Activated CD8-positive, alpha-beta T cell treated with anti-CD3 and anti-CD28 coated beads, Interleukin-2, amount 10 ng/mL, durations not matched to agents 7 days and 5 days (primary cell): Measurements from ENCODE around the gene PPP2R2C. TPM values are rescaled to one million over a fixed set of nuclear protein-coding genes. Genes with fewer than 3 reads are reported as not detected.

Experiments used
- ATAC-seq: fragments of 150-1000 bp; cut with Tn5 transposase; one replicate; pipeline ENCODE4 v1.10.0; 2021; ENCODE audit warnings: moderate library complexity
- CTCF ChIA-PET: fragments of 350-600 bp; sonication (Branson Sonifier 250); formaldehyde crosslinking; loops from one replicate; lab custom pipeline; 2021; ENCODE audit warnings: antibody characterized with exemption; lab: Charles Lee
- POLR2A ChIA-PET: fragments of 350-600 bp; sonication (Branson Sonifier 250); formaldehyde crosslinking; loops from one replicate; lab custom pipeline; 2021; ENCODE audit warnings: antibody characterized with exemption; lab: Charles Lee
- DNase-seq: peaks from one replicate; pipeline ENCODE4 v3.0.0-alpha.2; 2020
- H3K27ac Mint-ChIP-seq: one replicate; pipeline ENCODE4 v1.8.0; 2021; ENCODE audit warnings: mild to moderate bottlenecking, mixed read lengths
- H3K27me3 Mint-ChIP-seq: one replicate; pipeline ENCODE4 v1.8.0; 2021; ENCODE audit warnings: low read depth, mixed read lengths
- H3K36me3 Mint-ChIP-seq: one replicate; pipeline ENCODE4 v1.8.0; 2021; ENCODE audit warnings: low read depth, mixed read lengths
- H3K4me1 Mint-ChIP-seq: one replicate; pipeline ENCODE4 v1.8.0; 2021; ENCODE audit warnings: low read depth, mixed read lengths
- H3K4me3 Mint-ChIP-seq: one replicate; pipeline ENCODE4 v1.8.0; 2021; ENCODE audit warnings: mild to moderate bottlenecking, mixed read lengths
- H3K9me3 Mint-ChIP-seq: one replicate; pipeline ENCODE4 v1.8.0; 2022; ENCODE audit warnings: mixed read lengths; ENCODE audit not compliant: insufficient read depth
- total RNA-seq, 2 experiments: library from RNA; stranded (reverse); gene quantifications; one replicate each; pipeline ENCODE4 v1.2.3, GENCODE V29; 2021

The PPP2R2C gene
- total RNA-seq, 2 experiments from 2014 or later: not detected

DNA sequence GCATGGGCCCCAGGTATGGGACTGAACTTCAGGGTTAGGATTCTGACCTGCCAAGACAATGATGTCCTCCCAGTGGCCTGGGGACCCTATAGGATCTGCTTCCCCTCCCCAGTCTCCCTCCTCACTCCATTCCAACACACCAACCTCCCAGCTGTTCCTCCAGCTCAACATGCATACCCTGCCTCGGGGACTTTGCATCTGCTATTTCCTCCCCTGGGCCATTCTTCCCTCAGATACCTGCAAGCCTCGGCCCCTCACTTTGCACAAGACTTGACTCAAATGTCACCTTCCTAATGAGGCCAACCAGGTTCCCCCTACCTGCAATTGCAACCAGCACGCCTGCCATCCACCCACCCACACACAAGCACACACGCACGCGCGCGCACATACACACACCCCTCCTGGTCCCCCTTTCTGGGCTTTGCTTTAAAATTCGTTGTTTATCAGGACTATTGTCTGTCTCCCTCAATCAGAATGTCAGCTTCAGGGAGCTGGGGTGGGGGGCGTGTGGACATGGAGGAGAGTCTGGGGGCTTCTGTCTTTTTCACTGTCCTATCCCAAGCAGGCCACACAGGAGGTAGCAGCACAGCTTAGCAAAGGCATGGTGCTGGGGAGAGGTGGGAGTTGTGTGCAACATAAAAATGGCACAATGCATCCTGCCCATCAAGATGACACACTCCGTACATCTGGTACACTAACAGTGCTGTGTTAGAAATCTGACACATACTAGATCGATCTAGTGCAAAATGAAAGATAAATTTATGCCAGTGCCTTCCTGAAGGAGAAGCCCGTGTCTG is 20.6 kb upstream of the PPP2R2C start:
- no peak overlapping the region for H3K27ac Mint-ChIP-seq
- ATAC-seq: no peak
- CTCF ChIA-PET: no interaction called here

GRCh38 chr4:6492027-6492590 is 19.7 kb upstream of the PPP2R2C start:
- POLR2A ChIA-PET: interaction anchor here (0.6 kb wide), 1 partner anchor 148 kb away, joined by 3 read pairs; the partner anchor contains the start of gene MRFAP1
- peaks cover 10% of the 10 kb centered on the region for H3K9me3 Mint-ChIP-seq
- CTCF ChIA-PET: no interaction called here
- H3K36me3 Mint-ChIP-seq: no peaks in the 10 kb centered on the region
- DNase-seq: no peak
- no peak for ATAC-seq
- H3K27ac Mint-ChIP-seq: no peak overlapping the region
- no peak overlapping the region for H3K4me3 Mint-ChIP-seq
- H3K27me3 Mint-ChIP-seq: peaks cover 6% of the 10 kb centered on the region
- H3K4me1 Mint-ChIP-seq: no peaks in the 10 kb centered on the region

More for the DNA sequence above, 20.6 kb upstream of the PPP2R2C start:
- H3K9me3 Mint-ChIP-seq: peaks cover 8% of the 10 kb centered on the region
- H3K4me3 Mint-ChIP-seq: no peak overlapping the region
- no peaks in the 10 kb centered on the region for H3K36me3 Mint-ChIP-seq
- no peaks in the 10 kb centered on the region for H3K4me1 Mint-ChIP-seq
- POLR2A ChIA-PET: no interaction called here
- peaks cover 8% of the 10 kb centered on the region for H3K27me3 Mint-ChIP-seq
- no peak for DNase-seq

DNA sequence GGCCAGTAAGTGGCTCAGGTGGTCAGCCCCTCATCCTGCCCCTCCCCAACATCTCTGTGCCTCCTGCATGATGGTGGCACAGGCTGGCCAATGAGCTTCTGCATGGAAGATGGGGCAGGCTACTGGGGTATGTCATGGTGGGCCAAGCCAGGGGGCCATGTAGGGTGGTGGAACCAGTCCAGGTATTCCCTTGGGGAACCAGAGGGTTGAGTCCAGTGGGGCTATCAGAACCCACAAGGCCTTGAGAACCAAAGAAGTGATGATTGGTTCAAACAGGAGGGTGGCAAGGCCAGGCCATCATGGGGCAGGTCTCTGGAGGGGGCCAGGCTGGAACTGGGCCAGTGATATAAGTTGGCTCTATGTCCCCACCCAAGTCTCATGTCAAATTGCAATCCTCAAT is 18.8 kb upstream of the PPP2R2C start:
- ChIA-PET POLR2A (no interaction called here), CTCF (no interaction called here)
- peaks cover 10% of the 10 kb centered on the region for H3K9me3 Mint-ChIP-seq
- ATAC-seq (no peak), DNase-seq (no peak)
- H3K4me3 Mint-ChIP-seq: no peak overlapping the region
- H3K27ac Mint-ChIP-seq: no peak overlapping the region
- no peaks in the 10 kb centered on the region for H3K36me3 Mint-ChIP-seq
- H3K4me1 Mint-ChIP-seq: no peaks in the 10 kb centered on the region
- H3K27me3 Mint-ChIP-seq: peaks cover 10% of the 10 kb centered on the region

DNA sequence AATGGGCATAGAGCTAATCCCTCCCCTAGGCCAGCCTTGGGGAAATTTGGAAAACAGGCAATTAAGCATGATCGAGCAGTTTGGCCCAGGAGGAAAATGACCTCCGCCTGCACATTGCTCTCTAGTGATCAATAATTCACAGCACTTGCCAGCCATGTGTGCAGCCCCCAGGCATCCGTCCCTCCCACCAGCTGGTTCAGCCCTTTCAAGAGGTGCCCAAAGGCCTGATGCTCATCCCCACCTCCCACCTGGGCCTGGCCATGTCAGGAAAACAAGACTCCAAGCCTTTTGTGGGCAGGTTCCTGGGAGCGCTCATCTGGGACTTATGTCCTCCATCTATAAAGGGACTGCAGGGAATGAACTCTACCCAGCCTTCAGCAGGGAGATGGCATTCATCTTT is 17.5 kb upstream of the PPP2R2C start:
- ATAC-seq (no peak), DNase-seq (no peak)
- POLR2A ChIA-PET: no interaction called here
- CTCF ChIA-PET: no interaction called here
- Mint-ChIP-seq H3K4me1 (no peaks in the 10 kb centered on the region), H3K27me3 (peaks cover 17% of the 10 kb centered on the region), H3K9me3 (peaks cover 10% of the 10 kb centered on the region), H3K36me3 (no peaks in the 10 kb centered on the region), H3K4me3 (no peak overlapping the region), H3K27ac (no peak overlapping the region)

DNA sequence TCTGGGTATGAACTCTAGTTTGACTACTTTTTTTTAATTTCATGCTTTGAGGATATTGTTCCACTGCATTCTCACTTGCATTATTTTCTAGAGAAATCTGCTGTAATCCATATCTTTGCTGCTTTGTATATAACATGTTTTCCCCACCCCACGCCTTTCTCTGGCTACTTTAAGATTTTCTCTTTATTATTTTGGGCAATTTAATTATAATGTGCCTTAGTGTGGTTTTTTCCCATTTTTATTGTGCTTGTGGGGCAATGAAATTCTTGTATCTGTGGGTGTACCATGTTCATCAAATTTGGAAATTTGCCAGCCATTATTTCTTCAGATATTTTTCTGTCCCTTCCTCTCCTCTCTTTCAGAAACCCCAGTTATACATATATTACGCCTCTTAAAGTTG is 15.1 kb upstream of the PPP2R2C start:
- no peak for DNase-seq
- H3K27me3 Mint-ChIP-seq: peaks cover 24% of the 10 kb centered on the region
- no peaks in the 10 kb centered on the region for H3K4me1 Mint-ChIP-seq
- no peak for ATAC-seq
- H3K36me3 Mint-ChIP-seq: no peaks in the 10 kb centered on the region
- no peak overlapping the region for H3K4me3 Mint-ChIP-seq
- ChIA-PET POLR2A (no interaction called here), CTCF (no interaction called here)
- peaks cover 10% of the 10 kb centered on the region for H3K9me3 Mint-ChIP-seq
- no peak overlapping the region for H3K27ac Mint-ChIP-seq

GRCh38 chr4:6480534-6481088 is 8.2 kb upstream of the PPP2R2C start:
- no peak for DNase-seq
- no peaks in the 10 kb centered on the region for H3K4me1 Mint-ChIP-seq
- H3K27me3 Mint-ChIP-seq: peaks cover 20% of the 10 kb centered on the region
- no peak overlapping the region for H3K27ac Mint-ChIP-seq
- no peak for ATAC-seq
- ChIA-PET POLR2A (no interaction called here), CTCF (no interaction called here)
- H3K4me3 Mint-ChIP-seq: no peak overlapping the region
- no peaks in the 10 kb centered on the region for H3K36me3 Mint-ChIP-seq
- H3K9me3 Mint-ChIP-seq: no peaks in the 10 kb centered on the region

GRCh38 chr4:6478546-6479220 is 6.3 kb upstream of the PPP2R2C start:
- CTCF ChIA-PET: no interaction called here
- Mint-ChIP-seq H3K9me3 (no peaks in the 10 kb centered on the region), H3K4me3 (no peak overlapping the region), H3K27me3 (peaks cover 24% of the 10 kb centered on the region), H3K36me3 (no peaks in the 10 kb centered on the region), H3K4me1 (no peaks in the 10 kb centered on the region), H3K27ac (no peak overlapping the region)
- DNase-seq: no peak
- no peak for ATAC-seq
- POLR2A ChIA-PET: no interaction called here

DNA sequence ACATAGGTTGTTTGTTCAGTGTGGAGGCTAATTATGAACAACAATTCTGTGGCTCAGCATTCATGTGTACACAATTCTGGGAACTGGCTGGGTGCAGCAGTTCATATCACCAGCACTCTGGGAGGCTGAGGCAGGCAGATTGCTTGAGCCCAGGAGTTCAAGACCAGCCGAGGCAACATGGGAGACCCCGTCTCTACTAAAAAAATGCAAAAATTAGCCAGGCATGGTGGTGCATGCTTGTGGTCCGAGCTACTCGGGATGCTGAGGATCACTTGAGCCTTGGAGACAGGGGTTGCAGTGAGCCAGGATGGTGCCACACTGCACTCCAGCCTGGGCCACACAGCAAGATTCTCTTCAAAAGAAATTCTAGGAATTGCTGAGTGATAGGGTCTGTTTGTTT is 4.5 kb upstream of the PPP2R2C start:
- Mint-ChIP-seq H3K4me3 (no peak overlapping the region), H3K9me3 (no peaks in the 10 kb centered on the region), H3K27ac (no peak overlapping the region), H3K27me3 (peaks cover 28% of the 10 kb centered on the region), H3K4me1 (peaks cover 2% of the 10 kb centered on the region), H3K36me3 (no peaks in the 10 kb centered on the region)
- ChIA-PET CTCF (no interaction called here), POLR2A (no interaction called here)
- no peak for ATAC-seq
- DNase-seq: no peak

DNA sequence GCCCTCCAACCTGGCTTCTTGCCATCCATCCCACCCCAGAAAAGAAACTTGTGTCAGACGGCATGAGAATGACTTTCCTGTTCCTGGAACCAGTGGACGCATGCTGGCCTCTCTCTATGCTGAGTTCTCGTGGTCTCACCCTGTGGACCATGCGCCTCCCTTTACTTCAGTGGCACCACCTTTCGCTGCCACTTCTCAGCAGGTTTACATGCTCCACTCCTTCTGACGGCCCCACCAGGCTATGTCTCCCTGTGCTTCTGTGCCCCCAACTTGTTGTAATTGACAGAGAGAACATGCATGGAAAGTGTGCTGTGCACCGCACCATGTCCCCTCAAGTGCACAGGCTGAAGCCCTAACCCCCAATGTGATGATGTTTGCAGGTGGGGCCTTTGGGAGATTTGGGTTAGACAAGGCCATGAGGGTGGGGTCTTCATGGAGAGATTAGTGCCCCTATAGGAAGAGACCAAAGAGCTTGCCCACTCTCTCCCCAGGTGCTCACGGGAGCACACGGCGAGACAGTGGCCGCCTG is 3.1 kb upstream of the PPP2R2C start:
- no peak overlapping the region for H3K4me3 Mint-ChIP-seq
- ATAC-seq: no peak
- peaks cover 2% of the 10 kb centered on the region for H3K4me1 Mint-ChIP-seq
- H3K27ac Mint-ChIP-seq: no peak overlapping the region
- peaks cover 21% of the 10 kb centered on the region for H3K27me3 Mint-ChIP-seq
- CTCF ChIA-PET: no interaction called here
- H3K9me3 Mint-ChIP-seq: no peaks in the 10 kb centered on the region
- no peaks in the 10 kb centered on the region for H3K36me3 Mint-ChIP-seq
- DNase-seq: no peak
- POLR2A ChIA-PET: no interaction called here

GRCh38 chr4:6474705-6475457 is 2.5 kb upstream of the PPP2R2C start:
- Mint-ChIP-seq H3K4me3 (no peak overlapping the region), H3K27me3 (peaks cover 25% of the 10 kb centered on the region), H3K27ac (no peak overlapping the region), H3K9me3 (no peaks in the 10 kb centered on the region), H3K4me1 (peaks cover 7% of the 10 kb centered on the region), H3K36me3 (no peaks in the 10 kb centered on the region)
- CTCF ChIA-PET: no interaction called here
- ATAC-seq: no peak
- DNase-seq: no peak
- POLR2A ChIA-PET: no interaction called here

GRCh38 chr4:6474053-6474568 is 1.7 kb upstream of the PPP2R2C start:
- no peaks in the 10 kb centered on the region for H3K9me3 Mint-ChIP-seq
- ChIA-PET POLR2A (interaction anchor here (0.6 kb wide), 1 partner anchor 73 kb away, joined by 6 read pairs; no protein-coding TSS in a partner anchor), CTCF (interaction anchor here (0.7 kb wide), 1 partner anchor 74 kb away, joined by 3 read pairs; no protein-coding TSS in a partner anchor)
- no peak overlapping the region for H3K4me3 Mint-ChIP-seq
- no peak for DNase-seq
- no peak for ATAC-seq
- H3K27ac Mint-ChIP-seq: no peak overlapping the region
- peaks cover 7% of the 10 kb centered on the region for H3K4me1 Mint-ChIP-seq
- no peaks in the 10 kb centered on the region for H3K36me3 Mint-ChIP-seq
- H3K27me3 Mint-ChIP-seq: peaks cover 31% of the 10 kb centered on the region
